Mucosa of stomach (tissue), 1 donor: ENCODE results near the gene OTUD1.

ENCODE experiments used
- H3K27me3 ChIP-seq: one replicate; pipeline ENCODE4 v1.7.0; 2013; ENCODE audit warnings: mild to moderate bottlenecking, low read length; ENCODE audit not compliant: control insufficient read depth, insufficient read depth
- H3K36me3 ChIP-seq: one replicate; pipeline ENCODE4 v1.7.0; 2013; ENCODE audit warnings: low read length; ENCODE audit not compliant: control insufficient read depth, insufficient read depth
- H3K4me1 ChIP-seq: one replicate; pipeline ENCODE4 v1.7.0; 2013; ENCODE audit warnings: mild to moderate bottlenecking, low read length; ENCODE audit not compliant: control insufficient read depth, insufficient read depth
- H3K4me3 ChIP-seq: one replicate; pipeline ENCODE4 v1.7.0; 2013; ENCODE audit warnings: low read length
- H3K9ac ChIP-seq: one replicate; pipeline ENCODE4 v1.7.0; 2013; ENCODE audit warnings: mild to moderate bottlenecking, low read length, moderate library complexity
- H3K9me3 ChIP-seq: one replicate; pipeline ENCODE4 v1.7.0; 2013; ENCODE audit warnings: mild to moderate bottlenecking, low read length, moderate library complexity; ENCODE audit not compliant: control insufficient read depth
- donor health status: Pancreatic carcinoma.

The OTUD1 gene

DNA sequence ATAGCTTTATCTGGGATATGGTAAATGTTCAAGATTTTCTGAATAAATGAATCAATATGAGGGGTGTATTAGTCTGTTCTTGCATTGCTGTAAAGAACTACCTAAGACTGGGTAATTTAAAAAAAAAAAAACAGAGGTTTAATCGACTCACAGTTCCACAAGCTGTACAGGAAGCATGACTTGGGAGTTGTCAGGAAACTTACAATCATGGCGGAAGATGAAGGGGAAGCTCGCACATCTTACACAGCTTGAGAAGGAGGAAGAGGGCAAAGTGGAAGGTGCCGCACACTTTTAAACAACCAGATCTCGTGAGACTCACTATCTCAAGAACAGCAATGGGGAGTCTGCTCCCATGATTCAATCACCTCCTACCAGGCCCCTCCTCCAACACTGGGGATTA, 32.5 kb upstream of the OTUD1 start:
- H3K9ac ChIP-seq = no peak overlapping the region
- H3K4me1 ChIP-seq = peaks cover 7% of the 10 kb centered on the region
- no peaks in the 10 kb centered on the region for H3K27me3 ChIP-seq
- no peaks in the 10 kb centered on the region for H3K9me3 ChIP-seq
- H3K36me3 ChIP-seq = no peaks in the 10 kb centered on the region
- no peak overlapping the region for H3K4me3 ChIP-seq

DNA sequence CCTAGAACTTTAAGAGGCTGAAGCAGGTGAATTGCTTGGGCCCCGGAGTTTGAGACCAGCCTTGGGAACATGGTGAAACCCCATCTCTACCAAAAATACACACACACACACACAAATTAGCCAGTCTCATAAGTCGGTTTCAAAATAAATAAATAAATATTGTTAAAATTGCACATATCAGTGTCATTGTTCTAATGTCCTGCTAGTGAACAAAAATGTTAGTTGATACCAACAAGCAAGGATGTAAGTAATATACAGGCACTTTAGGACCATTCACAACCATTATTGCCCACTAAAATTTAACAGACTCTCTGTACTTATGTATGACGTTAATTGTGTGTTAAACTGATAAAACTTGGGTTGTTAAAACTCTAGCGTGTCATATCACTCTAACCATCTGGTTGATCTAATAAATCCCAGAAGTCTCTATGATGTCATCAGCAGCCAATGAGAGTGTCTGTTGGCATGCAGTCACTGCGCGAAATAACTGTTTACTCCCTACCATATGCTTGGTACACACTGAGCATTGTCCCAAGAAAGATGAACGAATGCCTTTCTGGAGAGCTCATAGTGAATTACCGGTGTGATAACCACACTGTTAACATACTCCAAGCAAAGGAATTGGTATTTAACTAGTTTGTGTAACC, 30.4 kb upstream of the OTUD1 start:
- peaks cover 4% of the 10 kb centered on the region for H3K4me1 ChIP-seq
- H3K4me3 ChIP-seq = no peak overlapping the region
- H3K9ac ChIP-seq = no peak overlapping the region
- no peaks in the 10 kb centered on the region for H3K27me3 ChIP-seq
- no peaks in the 10 kb centered on the region for H3K36me3 ChIP-seq
- H3K9me3 ChIP-seq = no peaks in the 10 kb centered on the region

DNA sequence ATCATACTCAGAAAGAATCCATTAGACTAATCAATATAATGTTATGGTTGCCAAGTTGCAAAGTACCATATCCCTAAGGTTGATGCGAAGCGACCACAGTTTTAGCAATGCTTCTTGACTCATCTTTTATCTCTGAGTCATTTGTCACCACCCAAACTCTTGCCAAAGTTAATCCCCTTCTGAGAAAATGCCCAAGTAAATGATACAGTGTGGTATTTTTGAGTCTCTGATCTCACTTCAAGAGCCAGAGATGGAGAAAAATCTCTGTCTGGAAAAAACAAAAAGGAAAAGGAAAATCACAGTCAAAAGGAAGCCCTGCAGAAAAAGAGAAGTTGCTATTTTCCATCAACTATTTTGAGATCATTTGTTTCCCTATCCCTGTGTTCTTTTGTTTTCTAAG, 26.7 kb upstream of the OTUD1 start:
- no peaks in the 10 kb centered on the region for H3K27me3 ChIP-seq
- H3K4me3 ChIP-seq = no peak overlapping the region
- H3K36me3 ChIP-seq = no peaks in the 10 kb centered on the region
- no peaks in the 10 kb centered on the region for H3K9me3 ChIP-seq
- no peaks in the 10 kb centered on the region for H3K4me1 ChIP-seq
- H3K9ac ChIP-seq = no peak overlapping the region

DNA sequence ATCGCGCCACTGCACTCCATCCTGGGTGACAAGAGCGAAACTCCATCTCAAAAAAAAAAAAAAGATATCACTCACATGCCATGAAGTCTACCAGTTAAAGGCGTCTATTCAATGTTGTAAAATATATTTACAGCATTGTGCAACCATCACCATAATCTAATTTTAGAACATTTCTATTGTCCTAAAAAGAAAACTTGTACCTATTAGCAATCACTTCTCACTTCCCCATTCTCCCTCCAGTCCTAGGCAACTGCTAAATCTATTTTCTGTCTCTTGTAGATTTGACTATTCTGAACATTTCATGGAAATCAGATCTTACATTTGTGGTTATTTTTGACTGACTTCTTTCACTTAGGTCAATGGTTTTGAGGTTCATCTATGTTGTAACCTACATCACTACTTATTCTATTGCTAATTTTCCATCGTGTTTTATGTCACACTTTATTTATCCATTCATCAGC, 25.2 kb upstream of the OTUD1 start:
- Histone ChIP-seq H3K9me3 (no peaks in the 10 kb centered on the region), H3K9ac (no peak overlapping the region), H3K4me1 (no peaks in the 10 kb centered on the region)

DNA sequence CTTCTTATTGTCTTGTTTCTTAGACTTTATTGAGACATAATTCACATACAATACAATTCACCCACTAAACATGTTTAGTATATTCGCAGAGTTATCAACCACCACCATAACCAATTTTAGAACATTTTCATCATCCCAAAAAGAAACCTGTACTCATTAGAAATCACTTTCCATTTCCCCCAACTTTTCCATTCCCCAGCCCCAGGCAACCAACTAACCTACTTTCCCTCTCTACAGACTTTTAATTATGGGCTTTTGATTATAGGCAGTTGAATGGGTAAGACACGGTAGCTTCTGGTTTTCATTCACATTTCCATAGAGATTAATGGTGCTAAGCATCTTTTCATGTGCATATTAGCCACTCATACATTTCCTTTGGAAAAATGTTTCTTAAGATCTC, 24.2 kb upstream of the OTUD1 start:
- H3K4me3 ChIP-seq = no peak overlapping the region
- peaks cover 1% of the 10 kb centered on the region for H3K4me1 ChIP-seq
- H3K9ac ChIP-seq = no peak overlapping the region
- H3K27me3 ChIP-seq = no peaks in the 10 kb centered on the region
- H3K36me3 ChIP-seq = no peaks in the 10 kb centered on the region
- H3K9me3 ChIP-seq = no peaks in the 10 kb centered on the region

More for the DNA sequence above, 25.2 kb upstream of the OTUD1 start:
- Histone ChIP-seq H3K36me3 (no peaks in the 10 kb centered on the region), H3K4me3 (no peak overlapping the region), H3K27me3 (no peaks in the 10 kb centered on the region)

DNA sequence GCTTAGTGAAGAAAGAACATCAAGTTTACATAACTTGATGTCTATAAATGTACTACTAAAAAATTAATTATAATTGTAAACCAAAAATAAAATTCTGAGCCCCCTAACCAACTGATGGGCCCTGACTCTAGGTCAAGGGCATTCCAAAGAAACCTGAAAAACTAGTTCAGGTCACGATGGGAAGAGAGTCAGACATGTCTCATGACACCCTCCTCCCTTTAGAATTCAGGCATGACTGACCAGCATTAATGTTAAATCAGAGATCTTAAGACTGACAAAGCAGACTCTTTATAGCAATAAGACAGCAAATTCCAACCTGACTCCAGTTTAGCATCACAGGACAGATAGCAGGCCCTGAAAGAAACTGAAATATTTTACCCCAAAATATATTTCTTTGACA, 21.6 kb upstream of the OTUD1 start:
- Histone ChIP-seq H3K4me1 (peaks cover 16% of the 10 kb centered on the region), H3K9ac (no peak overlapping the region), H3K9me3 (no peaks in the 10 kb centered on the region), H3K4me3 (no peak overlapping the region), H3K36me3 (no peaks in the 10 kb centered on the region), H3K27me3 (no peaks in the 10 kb centered on the region)

DNA sequence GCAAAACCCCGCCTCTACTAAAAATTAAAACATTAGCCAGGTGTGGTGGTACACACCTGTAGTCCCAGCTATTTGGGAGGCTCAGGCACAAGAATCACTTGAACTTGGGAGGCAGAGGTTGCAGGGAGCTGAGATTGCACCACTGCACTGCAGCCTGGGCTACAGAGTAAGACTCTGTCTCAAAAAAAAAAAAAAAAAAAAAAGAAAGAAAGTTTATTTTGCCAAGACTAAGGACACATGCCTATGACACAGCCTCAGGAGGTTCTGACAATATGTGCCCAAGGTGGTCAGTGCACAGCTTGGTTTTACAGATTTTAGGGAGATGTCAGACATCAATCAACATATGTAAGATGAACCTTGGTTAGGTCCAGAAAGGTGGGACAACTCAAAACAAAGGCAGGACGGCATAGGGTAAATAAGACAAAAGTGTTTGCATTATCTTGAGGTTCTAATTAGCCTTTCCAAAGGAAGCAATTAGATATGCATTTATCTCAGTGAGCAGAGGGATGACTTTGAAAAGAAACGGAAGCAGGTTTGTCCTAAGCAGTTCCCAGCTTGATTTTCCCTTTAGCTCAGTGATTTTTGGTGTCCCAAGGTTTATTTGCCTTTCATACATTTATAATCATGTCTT, 20.7 kb upstream of the OTUD1 start:
- Histone ChIP-seq H3K36me3 (no peaks in the 10 kb centered on the region), H3K9me3 (no peaks in the 10 kb centered on the region)

DNA sequence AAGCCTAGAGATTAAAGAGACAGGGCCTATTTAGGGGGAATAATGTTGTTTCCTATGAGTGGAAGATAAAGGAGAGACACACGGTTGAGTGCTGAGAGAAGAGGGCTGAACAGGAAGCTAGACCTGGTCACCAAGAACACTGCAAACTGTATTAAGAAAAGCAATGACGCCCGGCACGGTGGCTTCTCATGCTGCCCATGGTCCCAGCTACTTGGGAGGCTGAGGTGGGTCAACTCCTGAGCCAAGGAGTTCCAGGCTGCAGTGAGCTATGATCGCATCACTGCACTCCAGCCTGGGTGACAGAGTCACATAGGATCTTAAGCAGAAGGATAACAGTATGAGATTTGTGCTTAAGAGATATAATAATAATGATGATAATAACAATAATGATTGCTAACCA, 19.7 kb upstream of the OTUD1 start:
- no peaks in the 10 kb centered on the region for H3K36me3 ChIP-seq
- no peaks in the 10 kb centered on the region for H3K27me3 ChIP-seq
- H3K4me3 ChIP-seq = no peak overlapping the region
- no peaks in the 10 kb centered on the region for H3K9me3 ChIP-seq
- no peak overlapping the region for H3K9ac ChIP-seq
- H3K4me1 ChIP-seq = peaks cover 22% of the 10 kb centered on the region

More for the DNA sequence above, 20.7 kb upstream of the OTUD1 start:
- H3K4me3 ChIP-seq = no peak overlapping the region
- no peaks in the 10 kb centered on the region for H3K27me3 ChIP-seq
- H3K9ac ChIP-seq = no peak overlapping the region
- H3K4me1 ChIP-seq = peaks cover 22% of the 10 kb centered on the region

DNA sequence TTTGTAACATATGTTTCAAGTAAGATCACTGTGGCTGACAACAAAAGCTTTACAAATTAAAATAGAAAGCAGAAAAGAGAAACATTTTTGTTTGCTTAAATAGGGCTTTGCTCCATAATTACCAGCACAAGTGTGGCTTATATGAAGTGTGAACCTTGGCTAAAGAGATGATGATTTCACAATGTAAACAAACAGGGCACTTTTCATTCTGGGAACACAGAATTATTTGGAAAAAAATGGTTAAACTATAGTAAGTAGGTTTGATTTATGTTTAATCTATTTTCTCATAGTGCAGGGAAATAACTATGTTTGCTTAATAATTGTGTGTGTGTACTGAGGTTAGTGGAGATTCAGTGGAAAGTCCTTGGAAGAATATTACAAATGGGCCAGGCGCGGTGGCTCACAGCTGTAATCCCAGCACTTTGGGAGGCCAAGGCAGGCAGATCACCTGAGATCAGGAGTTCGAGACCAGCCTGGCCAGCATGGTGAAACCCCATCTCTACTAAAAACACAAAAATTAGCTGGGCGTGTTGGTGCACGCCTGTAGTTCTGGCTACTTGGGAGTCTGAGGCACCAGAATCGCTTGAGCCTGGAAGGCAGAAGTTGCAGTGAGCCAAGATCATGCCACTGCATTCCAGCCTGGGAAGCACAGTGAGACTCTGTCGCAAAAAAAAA, 19.1 kb upstream of the OTUD1 start:
- no peaks in the 10 kb centered on the region for H3K36me3 ChIP-seq
- no peak overlapping the region for H3K4me3 ChIP-seq
- no peak overlapping the region for H3K9ac ChIP-seq
- H3K27me3 ChIP-seq = no peaks in the 10 kb centered on the region
- no peaks in the 10 kb centered on the region for H3K9me3 ChIP-seq
- H3K4me1 ChIP-seq = peaks cover 22% of the 10 kb centered on the region

DNA sequence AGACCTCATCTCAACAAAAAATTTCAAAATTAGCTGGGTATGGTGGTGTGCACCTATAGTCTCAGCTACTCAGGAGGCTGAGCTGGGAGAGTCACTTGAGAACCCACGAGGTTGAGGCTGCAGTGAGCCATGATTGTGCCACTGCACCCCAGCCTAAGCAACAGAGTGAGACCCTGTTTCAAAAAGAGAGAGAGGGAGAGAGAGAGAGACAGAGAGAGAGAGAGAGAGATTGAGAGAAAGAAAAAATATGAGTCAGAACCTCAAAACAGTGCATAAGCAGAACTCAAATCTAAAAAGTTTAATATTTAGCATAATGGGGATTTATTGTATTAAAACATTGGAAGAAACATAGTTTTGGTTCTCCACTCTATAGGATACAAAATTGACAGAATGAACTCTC, 17.5 kb upstream of the OTUD1 start:
- Histone ChIP-seq H3K4me3 (no peak overlapping the region), H3K27me3 (no peaks in the 10 kb centered on the region), H3K36me3 (no peaks in the 10 kb centered on the region), H3K9me3 (no peaks in the 10 kb centered on the region), H3K4me1 (peaks cover 22% of the 10 kb centered on the region), H3K9ac (no peak overlapping the region)

DNA sequence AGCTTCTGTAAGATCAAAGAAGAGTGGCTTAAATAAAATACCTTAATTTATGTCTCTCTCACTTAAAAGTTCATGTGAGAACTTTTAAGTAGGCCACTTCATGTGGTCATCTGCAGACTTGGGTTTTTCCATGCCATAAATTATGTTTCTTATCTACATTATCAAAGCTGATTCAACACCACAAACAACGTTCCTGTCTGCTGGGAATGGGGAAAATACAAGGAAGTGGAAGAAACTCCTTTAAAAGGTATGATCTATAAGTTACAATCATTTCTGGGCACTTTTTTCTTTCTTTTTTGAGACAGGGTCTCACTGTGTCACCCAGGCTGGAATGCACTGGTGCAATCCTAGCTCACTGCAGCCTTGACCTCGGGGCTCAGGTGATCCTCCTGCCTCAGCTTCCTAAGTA, 16.9 kb upstream of the OTUD1 start:
- no peak overlapping the region for H3K9ac ChIP-seq
- H3K27me3 ChIP-seq = no peaks in the 10 kb centered on the region
- no peaks in the 10 kb centered on the region for H3K9me3 ChIP-seq
- peaks cover 22% of the 10 kb centered on the region for H3K4me1 ChIP-seq
- no peaks in the 10 kb centered on the region for H3K36me3 ChIP-seq
- H3K4me3 ChIP-seq = no peak overlapping the region

DNA sequence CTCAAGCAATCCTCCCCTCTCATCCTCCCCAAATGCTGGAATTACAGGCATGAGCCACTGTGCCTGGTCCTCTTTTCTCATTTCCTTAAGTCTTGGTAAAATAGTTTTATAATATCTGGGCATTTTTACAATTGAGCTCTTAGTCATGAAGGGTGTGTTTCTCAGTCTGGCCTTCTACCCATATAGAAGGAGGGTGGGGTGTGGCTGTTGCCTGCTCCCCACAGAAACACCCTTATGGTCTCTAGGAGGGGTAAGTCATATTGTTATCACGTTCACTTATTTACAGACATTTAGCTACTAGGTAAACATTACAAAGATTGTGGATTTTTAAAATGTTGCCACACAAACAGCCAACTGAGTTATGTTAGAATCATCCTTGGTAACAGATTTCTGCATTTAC, 6.7 kb upstream of the OTUD1 start:
- H3K4me1 ChIP-seq = peaks cover 33% of the 10 kb centered on the region
- no peaks in the 10 kb centered on the region for H3K36me3 ChIP-seq
- H3K9me3 ChIP-seq = no peaks in the 10 kb centered on the region
- H3K27me3 ChIP-seq = no peaks in the 10 kb centered on the region
- no peak overlapping the region for H3K4me3 ChIP-seq
- peak overlapping the region; percentile 40 for H3K9ac ChIP-seq
